ENCODE data around the gene LTBP3. TPM values are rescaled to one million over a fixed set of nuclear protein-coding genes. Genes with fewer than 3 reads are reported as not detected.

The LTBP3 gene
- total and polyA plus RNA-seq, 9 of the 15 experiments (the other 6 are each of a cell fraction or from before 2014, with no cell fraction given), result 0.06 to 20.5 (median 4.8) TPM

- TF ChIP-seq REST (IDR thresholded peaks at IDR 0.05; ENCODE audit: borderline replicate concordance), result no peak
- TF ChIP-seq REST (CRISPR knock-in tag; IDR thresholded peaks at IDR 0.05; ENCODE audit: low read depth), result no peak
- peak; percentile 94 for TF ChIP-seq POLR2AphosphoS5 (IDR thresholded peaks at IDR 0.05; ENCODE audit: control insufficient read depth, insufficient read depth, low read depth, low read length)
- 0 out of 2 replicates have a peak, but pooled peaks have one; percentile 7 for TF ChIP-seq ZBTB43 (CRISPR knock-in tag; IDR thresholded peaks at IDR 0.05)
- no peak for TF ChIP-seq FOXA1 (IDR thresholded peaks at IDR 0.05; ENCODE audit: borderline replicate concordance)
- no peak for TF ChIP-seq SNAPC5 (CRISPR knock-in tag; IDR thresholded peaks at IDR 0.05)
- 0 out of 2 replicates have a peak, but pooled peaks have one; percentile 4 for TF ChIP-seq STAT5A (IDR thresholded peaks at IDR 0.05; ENCODE audit: borderline replicate concordance, low read length)
- no peak for TF ChIP-seq TAF7 (tag; IDR thresholded peaks at IDR 0.05)
- TF ChIP-seq RHOXF2B (CRISPR knock-in tag; conservative IDR thresholded peaks at IDR 0.05), result no peak
- TF ChIP-seq SIN3A (IDR thresholded peaks at IDR 0.05; ENCODE audit: borderline replicate concordance in 2 of 2, control insufficient read depth in 1 of 2, low read depth in 2 of 2, low read length in 2 of 2), result peak in 1 of 2 experiments; percentile 30; a peak in 2 of 4 replicates
- no peak for TF ChIP-seq PHB2 (IDR thresholded peaks at IDR 0.05; ENCODE audit: low read depth)
- TF ChIP-seq HMG20B (CRISPR knock-in tag; IDR thresholded peaks at IDR 0.05), result peak; percentile 75; the same call in 1 of the 2 replicates
- no peak for TF ChIP-seq DNMT1 (IDR thresholded peaks at IDR 0.05)
- no peak for TF ChIP-seq HOXB6 (CRISPR knock-in tag; IDR thresholded peaks at IDR 0.05; ENCODE audit: borderline replicate concordance)
- TF ChIP-seq RBM22 (IDR thresholded peaks at IDR 0.05; ENCODE audit: low read depth, low read length, poor library complexity, severe bottlenecking), result peak; percentile 72
- TF ChIP-seq MIER1 (IDR thresholded peaks at IDR 0.05; ENCODE audit: low read depth), result no peak
- TF ChIP-seq BRF1 (IDR thresholded peaks at IDR 0.05; ENCODE audit: borderline replicate concordance, extremely low read depth, insufficient read length), result no peak
- TF ChIP-seq MECOM (CRISPR knock-in tag; IDR thresholded peaks at IDR 0.05), result no peak
- TF ChIP-seq KAT2B (IDR thresholded peaks at IDR 0.05; ENCODE audit: low read depth, low read length), result no peak
- no peak for TF ChIP-seq E2F3 (CRISPR knock-in tag; IDR thresholded peaks at IDR 0.05)
Observed at GRCh38 chr11:65504674-65505465, 53.3 kb downstream of the LTBP3 start (continued).
